ENCODE measurements around the gene PSMD1. TPM values are rescaled to one million over a fixed set of nuclear protein-coding genes. Genes with fewer than 3 reads are reported as not detected.
"Not testable (repeated sequence)": the region's sequence is repeated elsewhere in the genome, so short reads cannot be mapped to it uniquely, and the experiment has no call there.

The PSMD1 gene
- total and polyA plus RNA-seq, 7 donors, result 41.2 to 90.3 (median 50.7) TPM

DNA sequence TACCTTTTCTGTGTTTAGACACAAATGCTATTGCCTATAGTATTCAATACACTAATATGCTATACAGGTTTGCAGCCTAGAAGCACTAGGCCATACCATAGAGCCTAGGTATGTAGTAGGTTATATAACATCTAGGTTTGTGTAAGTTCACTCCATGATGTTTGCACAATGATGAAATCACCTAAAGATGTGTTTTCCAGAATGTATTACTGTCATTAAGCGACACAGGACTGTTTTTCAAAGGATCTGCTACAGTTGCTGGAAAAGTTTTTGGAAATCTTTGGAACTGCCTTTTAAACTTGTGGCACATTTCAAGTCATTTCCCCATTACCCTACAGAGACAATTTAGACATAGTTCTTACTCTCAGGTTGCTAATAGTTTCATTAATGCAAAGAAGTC, 9.3 kb downstream of the PSMD1 start:
- DNase-seq, result no peak
- TF ChIP-seq POLR2A (IDR thresholded peaks at IDR 0.05), result no peak
- no peak for TF ChIP-seq POLR2AphosphoS5 (IDR thresholded peaks at IDR 0.05)
- TF ChIP-seq EP300 (IDR thresholded peaks at IDR 0.05), result no peak
- TF ChIP-seq, protein P1, sequence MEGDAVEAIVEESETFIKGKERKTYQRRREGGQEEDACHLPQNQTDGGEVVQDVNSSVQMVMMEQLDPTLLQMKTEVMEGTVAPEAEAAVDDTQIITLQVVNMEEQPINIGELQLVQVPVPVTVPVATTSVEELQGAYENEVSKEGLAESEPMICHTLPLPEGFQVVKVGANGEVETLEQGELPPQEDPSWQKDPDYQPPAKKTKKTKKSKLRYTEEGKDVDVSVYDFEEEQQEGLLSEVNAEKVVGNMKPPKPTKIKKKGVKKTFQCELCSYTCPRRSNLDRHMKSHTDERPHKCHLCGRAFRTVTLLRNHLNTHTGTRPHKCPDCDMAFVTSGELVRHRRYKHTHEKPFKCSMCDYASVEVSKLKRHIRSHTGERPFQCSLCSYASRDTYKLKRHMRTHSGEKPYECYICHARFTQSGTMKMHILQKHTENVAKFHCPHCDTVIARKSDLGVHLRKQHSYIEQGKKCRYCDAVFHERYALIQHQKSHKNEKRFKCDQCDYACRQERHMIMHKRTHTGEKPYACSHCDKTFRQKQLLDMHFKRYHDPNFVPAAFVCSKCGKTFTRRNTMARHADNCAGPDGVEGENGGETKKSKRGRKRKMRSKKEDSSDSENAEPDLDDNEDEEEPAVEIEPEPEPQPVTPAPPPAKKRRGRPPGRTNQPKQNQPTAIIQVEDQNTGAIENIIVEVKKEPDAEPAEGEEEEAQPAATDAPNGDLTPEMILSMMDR (IDR thresholded peaks at IDR 0.05), result no peak
- no peaks in the 10 kb centered on the region for H3K9me3 ChIP-seq
- no peak overlapping the region for H3K4me3 ChIP-seq
- H3K27ac ChIP-seq, result no peak overlapping the region
- H3K4me1 ChIP-seq, result peaks cover 0 to under 1% (median 0%) of the 10 kb centered on the region in 4 donors
- peaks cover 4 to 99% (median 25%) of the 10 kb centered on the region in 4 donors for H3K36me3 ChIP-seq
- H3K27me3 ChIP-seq, result no peaks in the 10 kb centered on the region
- intact Hi-C loops (cut with DNase I), result no loop called here
- WGBS, 2 donors, result 85 to 94% methylated on average over 1 of the region's 1 CpG

DNA sequence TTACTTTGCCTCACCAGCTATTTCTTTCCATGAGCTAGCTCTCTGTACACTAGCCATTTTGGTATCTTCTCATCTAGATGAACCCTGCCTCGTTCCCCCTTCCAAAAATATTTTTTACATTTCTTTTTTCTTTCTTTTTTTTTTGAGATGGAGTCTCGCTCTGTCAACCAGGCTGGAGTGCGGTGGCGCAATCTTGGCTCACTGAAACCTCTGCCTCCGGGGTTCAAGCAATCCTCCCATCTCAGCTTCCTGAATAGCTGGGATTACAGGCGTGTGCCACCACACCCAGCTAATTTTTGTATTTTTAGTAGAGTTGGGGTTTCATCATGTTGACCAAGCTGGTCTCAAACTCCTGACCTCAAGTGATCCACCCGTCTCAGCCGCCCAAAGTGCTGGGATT, 10.9 kb downstream of the PSMD1 start:
- H3K9me3 ChIP-seq; DNase-seq; H3K4me3 ChIP-seq; H3K27ac ChIP-seq; intact Hi-C loops (cut with DNase I); H3K4me1 ChIP-seq; H3K27me3 ChIP-seq: not testable (repeated sequence)
- 84 to 91% methylated on average over 8 of the region's 8 CpGs for WGBS, 2 donors
- H3K36me3 ChIP-seq, result peaks cover 7 to 99% (median 25%) of the 10 kb centered on the region in 4 donors

DNA sequence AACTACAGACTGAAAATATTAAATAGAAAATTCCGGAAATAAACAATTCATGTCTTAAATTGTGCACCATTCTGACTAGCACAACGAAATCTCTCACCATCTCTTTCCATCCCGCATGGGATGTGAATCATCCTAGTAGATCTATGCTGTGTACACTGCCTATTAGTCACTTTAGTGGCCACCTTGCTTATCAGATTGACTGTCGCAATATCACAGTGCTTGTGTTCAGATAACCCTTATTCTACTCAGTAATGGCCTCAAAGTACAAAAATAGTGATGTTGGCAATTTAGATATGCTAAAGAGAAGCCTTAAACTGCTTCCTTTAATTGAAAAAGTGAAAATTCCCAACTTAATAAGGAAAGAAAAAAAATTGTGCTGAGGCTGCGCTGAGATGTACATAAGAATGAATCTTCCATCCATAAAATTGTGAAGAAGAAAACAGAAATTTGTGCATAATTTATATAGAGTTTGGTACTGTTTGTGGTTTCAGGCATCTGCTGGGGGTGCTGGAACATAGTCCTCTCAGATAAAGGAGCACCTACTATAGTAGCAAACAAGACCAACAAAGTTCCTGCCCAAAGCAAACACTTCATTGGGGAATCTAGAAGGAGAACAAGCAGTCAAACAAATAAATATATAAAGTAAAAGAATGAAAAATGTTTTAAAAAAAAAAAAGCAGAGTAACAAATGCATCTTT, 12.0 kb downstream of the PSMD1 start:
- Histone ChIP-seq H3K27ac (no peak overlapping the region), H3K9me3 (no peaks in the 10 kb centered on the region), H3K4me1 (no peaks in the 10 kb centered on the region), H3K36me3 (peaks cover 7 to 97% (median 21%) of the 10 kb centered on the region in 4 donors), H3K27me3 (no peaks in the 10 kb centered on the region), H3K4me3 (no peak overlapping the region)
- TF ChIP-seq, protein P1 (IDR thresholded peaks at IDR 0.05), result no peak
- TF ChIP-seq POLR2AphosphoS5 (IDR thresholded peaks at IDR 0.05) (no peak), POLR2A (IDR thresholded peaks at IDR 0.05) (no peak), EP300 (IDR thresholded peaks at IDR 0.05) (no peak)
- DNase-seq, result no peak
- intact Hi-C loops (cut with DNase I), result no loop called here
- WGBS, 2 donors, result 75 to 92% methylated on average over 5 of the region's 5 CpGs

DNA sequence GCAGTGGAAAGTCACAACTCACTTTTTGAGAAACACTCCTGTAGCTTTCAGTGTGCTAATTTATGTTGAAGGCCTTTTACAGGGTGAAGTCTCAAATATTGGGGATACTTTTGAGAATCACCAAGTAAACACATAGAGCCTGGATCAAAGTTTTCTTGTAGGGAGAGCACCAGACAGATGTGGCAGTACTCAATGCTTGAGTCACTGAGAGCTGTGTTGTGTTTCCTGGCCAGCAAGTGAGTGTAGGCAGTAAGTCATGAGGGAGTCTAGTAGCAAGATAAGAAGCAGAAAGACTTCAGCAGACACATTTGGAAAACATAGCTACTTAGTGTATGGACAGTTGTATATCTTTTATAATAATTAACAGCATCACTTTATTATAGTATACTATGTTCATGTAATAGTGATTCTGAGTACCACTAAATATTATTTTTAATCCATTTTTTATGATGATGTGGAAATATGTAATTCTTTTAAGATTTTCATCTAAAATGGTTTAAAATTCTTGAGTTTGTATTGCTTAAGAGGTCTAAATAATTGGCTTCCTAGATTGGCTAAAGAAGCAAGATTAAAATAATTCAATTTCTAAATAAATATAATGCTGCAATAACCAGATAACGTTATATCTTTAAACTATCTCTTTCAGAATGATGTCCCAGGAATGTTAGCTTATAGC, 12.8 kb downstream of the PSMD1 start:
- H3K4me3 ChIP-seq, result no peak overlapping the region
- H3K27me3 ChIP-seq, result no peaks in the 10 kb centered on the region
- H3K9me3 ChIP-seq, result no peaks in the 10 kb centered on the region
- 61 to 86% methylated on average over 1 of the region's 1 CpG for WGBS, 2 donors
- no peak for DNase-seq
- no peak for TF ChIP-seq POLR2AphosphoS5 (IDR thresholded peaks at IDR 0.05)
- TF ChIP-seq POLR2A (IDR thresholded peaks at IDR 0.05), result no peak
- intact Hi-C loops (cut with DNase I), result no loop called here
- peaks cover 7 to 96% (median 19%) of the 10 kb centered on the region in 4 donors for H3K36me3 ChIP-seq
- no peak overlapping the region for H3K27ac ChIP-seq
- no peaks in the 10 kb centered on the region for H3K4me1 ChIP-seq

DNA sequence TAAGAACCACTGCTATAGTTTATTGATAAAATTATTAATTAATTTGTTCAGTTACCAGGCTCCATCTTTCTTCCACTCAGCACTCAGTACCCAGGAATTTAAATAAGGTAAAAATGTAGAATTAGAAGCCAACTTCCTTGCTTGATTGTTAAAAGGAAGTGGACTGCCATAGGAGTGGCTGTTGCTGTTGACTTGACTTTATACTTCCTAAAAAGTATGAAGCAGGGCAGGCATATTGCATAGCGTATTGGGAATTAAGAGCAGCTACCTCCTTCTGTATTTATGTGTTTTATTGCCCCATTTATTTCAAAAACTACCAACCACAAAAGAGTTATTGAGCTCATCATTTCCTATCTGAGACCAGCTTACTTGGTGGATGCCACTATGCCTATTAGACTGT, 27.9 kb downstream of the PSMD1 start:
- Histone ChIP-seq H3K9me3 (no peaks in the 10 kb centered on the region), H3K4me1 (no peaks in the 10 kb centered on the region), H3K27me3 (no peaks in the 10 kb centered on the region), H3K36me3 (peaks cover 28 to 100% (median 73%) of the 10 kb centered on the region in 4 donors), H3K27ac (no peak overlapping the region), H3K4me3 (no peak overlapping the region)
- TF ChIP-seq, protein P1 (IDR thresholded peaks at IDR 0.05), result no peak
- TF ChIP-seq EP300 (IDR thresholded peaks at IDR 0.05) (no peak), POLR2A (IDR thresholded peaks at IDR 0.05) (no peak), POLR2AphosphoS5 (IDR thresholded peaks at IDR 0.05) (no peak)
- intact Hi-C loops (cut with DNase I), result no loop called here
- 86 to 89% methylated on average over 1 of the region's 1 CpG for WGBS, 2 donors
- DNase-seq, result no peak
